ENCODE measurements around the gene WSCD2. TPM values are rescaled to one million over a fixed set of nuclear protein-coding genes. Genes with fewer than 3 reads are reported as not detected.

Gene WSCD2
- total RNA-seq, 1 donor from 2014 or later: not detected

- no peak for FAIRE-seq
- Histone ChIP-seq H3K27me3 (ENCODE audit: control insufficient read depth, insufficient read depth, low read length) (no peaks in the 10 kb centered on the region), H3K36me3 (ENCODE audit: control insufficient read depth, insufficient read depth, low read length) (no peaks in the 10 kb centered on the region), H3K4me3 (ENCODE audit: low read depth, low read length) (no peak overlapping the region)
- no peak for DNase-seq (ENCODE audit: low read depth)
- no peak for TF ChIP-seq CTCF (IDR thresholded peaks at IDR 0.05; ENCODE audit: insufficient read depth, low read length, severe bottlenecking)
Observed at GRCh38 chr12:108116254-108116653, 12.8 kb upstream of the WSCD2 start.

- H3K4me3 ChIP-seq (ENCODE audit: low read depth, low read length): no peak overlapping the region
- H3K36me3 ChIP-seq (ENCODE audit: control insufficient read depth, insufficient read depth, low read length): no peaks in the 10 kb centered on the region
- FAIRE-seq (no peak), DNase-seq (ENCODE audit: low read depth) (peak; percentile 23)
- TF ChIP-seq CTCF (IDR thresholded peaks at IDR 0.05; ENCODE audit: insufficient read depth, low read length, severe bottlenecking): no peak
- no peaks in the 10 kb centered on the region for H3K27me3 ChIP-seq (ENCODE audit: control insufficient read depth, insufficient read depth, low read length)
Observed at GRCh38 chr12:108116699-108117098, 12.4 kb upstream of the WSCD2 start.

- Histone ChIP-seq H3K4me3 (ENCODE audit: low read depth, low read length) (no peak overlapping the region), H3K27me3 (ENCODE audit: control insufficient read depth, insufficient read depth, low read length) (no peaks in the 10 kb centered on the region), H3K36me3 (ENCODE audit: control insufficient read depth, insufficient read depth, low read length) (no peaks in the 10 kb centered on the region)
- DNase-seq (ENCODE audit: low read depth): peak; percentile 88
- TF ChIP-seq CTCF (IDR thresholded peaks at IDR 0.05; ENCODE audit: insufficient read depth, low read length, severe bottlenecking): no peak
- peak; percentile 60 for FAIRE-seq
Observed at GRCh38 chr12:108117163-108117849, 11.8 kb upstream of the WSCD2 start.

GRCh38 chr12:108117902-108118301, 11.2 kb upstream of the WSCD2 start:
- DNase-seq (ENCODE audit: low read depth) (no peak), FAIRE-seq (no peak)
- no peak for TF ChIP-seq CTCF (IDR thresholded peaks at IDR 0.05; ENCODE audit: insufficient read depth, low read length, severe bottlenecking)
- Histone ChIP-seq H3K36me3 (ENCODE audit: control insufficient read depth, insufficient read depth, low read length) (no peaks in the 10 kb centered on the region), H3K4me3 (ENCODE audit: low read depth, low read length) (no peak overlapping the region), H3K27me3 (ENCODE audit: control insufficient read depth, insufficient read depth, low read length) (no peaks in the 10 kb centered on the region)

GRCh38 chr12:108119126-108119973, 9.7 kb upstream of the WSCD2 start:
- Histone ChIP-seq H3K36me3 (ENCODE audit: control insufficient read depth, insufficient read depth, low read length) (no peaks in the 10 kb centered on the region), H3K27me3 (ENCODE audit: control insufficient read depth, insufficient read depth, low read length) (no peaks in the 10 kb centered on the region), H3K4me3 (ENCODE audit: low read depth, low read length) (no peak overlapping the region)
- DNase-seq (ENCODE audit: low read depth): peak; percentile 52
- no peak for FAIRE-seq
- no peak for TF ChIP-seq CTCF (IDR thresholded peaks at IDR 0.05; ENCODE audit: insufficient read depth, low read length, severe bottlenecking)

Measured in bronchial epithelial cell (primary cell).